ENCODE measurements around the gene TMEM196.

DNA sequence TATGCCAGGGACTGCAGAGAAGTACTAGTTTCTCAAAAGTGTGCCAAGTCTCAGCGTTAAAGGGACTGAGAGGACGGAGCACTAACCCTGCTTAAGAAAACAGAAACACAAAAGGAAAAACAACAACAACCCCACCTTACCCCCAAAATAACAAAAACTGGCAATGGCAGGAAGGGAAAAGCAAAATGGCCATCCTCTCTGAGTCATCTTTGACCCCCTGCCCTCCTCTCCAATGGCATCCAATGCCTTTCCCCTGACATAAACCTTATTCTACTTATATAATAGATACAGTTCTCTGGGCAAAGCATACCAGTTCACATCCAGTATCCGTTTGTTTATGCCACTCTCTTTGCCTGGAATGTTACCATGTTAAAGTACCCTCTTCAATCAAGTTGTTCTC is 66.2 kb downstream of the TMEM196 start:
- TF ChIP-seq, protein P1, sequence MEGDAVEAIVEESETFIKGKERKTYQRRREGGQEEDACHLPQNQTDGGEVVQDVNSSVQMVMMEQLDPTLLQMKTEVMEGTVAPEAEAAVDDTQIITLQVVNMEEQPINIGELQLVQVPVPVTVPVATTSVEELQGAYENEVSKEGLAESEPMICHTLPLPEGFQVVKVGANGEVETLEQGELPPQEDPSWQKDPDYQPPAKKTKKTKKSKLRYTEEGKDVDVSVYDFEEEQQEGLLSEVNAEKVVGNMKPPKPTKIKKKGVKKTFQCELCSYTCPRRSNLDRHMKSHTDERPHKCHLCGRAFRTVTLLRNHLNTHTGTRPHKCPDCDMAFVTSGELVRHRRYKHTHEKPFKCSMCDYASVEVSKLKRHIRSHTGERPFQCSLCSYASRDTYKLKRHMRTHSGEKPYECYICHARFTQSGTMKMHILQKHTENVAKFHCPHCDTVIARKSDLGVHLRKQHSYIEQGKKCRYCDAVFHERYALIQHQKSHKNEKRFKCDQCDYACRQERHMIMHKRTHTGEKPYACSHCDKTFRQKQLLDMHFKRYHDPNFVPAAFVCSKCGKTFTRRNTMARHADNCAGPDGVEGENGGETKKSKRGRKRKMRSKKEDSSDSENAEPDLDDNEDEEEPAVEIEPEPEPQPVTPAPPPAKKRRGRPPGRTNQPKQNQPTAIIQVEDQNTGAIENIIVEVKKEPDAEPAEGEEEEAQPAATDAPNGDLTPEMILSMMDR (IDR thresholded peaks at IDR 0.05), result no peak
- TF ChIP-seq POLR2A (IDR thresholded peaks at IDR 0.05), result no peak
